Measurements from ENCODE around the gene EPB41L1.

The EPB41L1 gene

DNA sequence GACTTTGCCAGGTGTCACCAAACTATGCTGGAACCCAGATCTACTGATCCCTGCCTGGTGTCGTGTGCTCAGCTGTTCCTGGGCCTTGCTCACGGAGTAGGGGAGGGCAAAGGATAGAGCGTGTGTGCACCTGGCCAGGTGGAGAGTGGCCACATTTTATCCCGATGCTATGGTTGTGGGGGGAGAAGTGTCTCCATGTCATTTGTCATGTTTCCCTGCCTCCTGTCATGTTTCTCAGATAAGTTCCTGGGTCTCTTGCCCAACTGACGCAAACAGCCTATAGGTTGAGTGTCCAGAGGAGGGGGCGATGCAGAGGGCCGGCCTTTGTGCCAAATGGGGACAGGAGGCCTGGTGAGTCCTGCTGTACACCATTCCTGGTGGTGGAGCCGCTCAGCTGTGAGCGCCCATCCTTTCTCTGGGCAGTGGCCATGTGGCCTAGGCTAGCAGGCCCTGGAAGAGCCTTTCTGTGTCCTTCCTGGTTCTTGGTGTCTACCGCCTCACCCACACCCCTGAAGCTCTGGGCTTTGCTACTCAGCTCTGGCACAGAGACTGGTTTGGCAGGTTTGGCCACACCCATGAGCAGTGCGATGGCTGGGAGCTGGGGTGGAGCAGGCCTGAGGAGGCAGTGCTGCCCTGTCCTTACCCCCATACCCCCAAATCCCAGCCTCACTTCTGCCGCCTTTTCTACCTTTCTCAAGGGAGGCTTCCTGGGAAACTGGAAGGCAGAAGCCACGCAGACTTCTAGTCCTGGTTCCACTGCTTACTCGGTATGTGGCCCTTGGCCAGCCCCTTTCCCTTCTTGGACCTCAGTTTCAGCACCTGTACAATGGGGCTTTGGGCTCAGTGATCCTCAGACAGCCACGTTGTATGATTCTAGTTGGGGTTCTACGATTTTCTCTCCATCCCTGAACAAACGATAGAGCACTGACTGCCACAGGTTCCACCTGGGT lies 32.3 kb upstream of the EPB41L1 start:
- no peak overlapping the region for H3K4me3 ChIP-seq (replicated peaks; ENCODE audit: low read depth, low read length)
- no peak for DNase-seq (ENCODE audit: low read depth)
- TF ChIP-seq, protein P1, sequence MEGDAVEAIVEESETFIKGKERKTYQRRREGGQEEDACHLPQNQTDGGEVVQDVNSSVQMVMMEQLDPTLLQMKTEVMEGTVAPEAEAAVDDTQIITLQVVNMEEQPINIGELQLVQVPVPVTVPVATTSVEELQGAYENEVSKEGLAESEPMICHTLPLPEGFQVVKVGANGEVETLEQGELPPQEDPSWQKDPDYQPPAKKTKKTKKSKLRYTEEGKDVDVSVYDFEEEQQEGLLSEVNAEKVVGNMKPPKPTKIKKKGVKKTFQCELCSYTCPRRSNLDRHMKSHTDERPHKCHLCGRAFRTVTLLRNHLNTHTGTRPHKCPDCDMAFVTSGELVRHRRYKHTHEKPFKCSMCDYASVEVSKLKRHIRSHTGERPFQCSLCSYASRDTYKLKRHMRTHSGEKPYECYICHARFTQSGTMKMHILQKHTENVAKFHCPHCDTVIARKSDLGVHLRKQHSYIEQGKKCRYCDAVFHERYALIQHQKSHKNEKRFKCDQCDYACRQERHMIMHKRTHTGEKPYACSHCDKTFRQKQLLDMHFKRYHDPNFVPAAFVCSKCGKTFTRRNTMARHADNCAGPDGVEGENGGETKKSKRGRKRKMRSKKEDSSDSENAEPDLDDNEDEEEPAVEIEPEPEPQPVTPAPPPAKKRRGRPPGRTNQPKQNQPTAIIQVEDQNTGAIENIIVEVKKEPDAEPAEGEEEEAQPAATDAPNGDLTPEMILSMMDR (IDR thresholded peaks at IDR 0.05; ENCODE audit: low read length, missing control alignments), result no peak

DNA sequence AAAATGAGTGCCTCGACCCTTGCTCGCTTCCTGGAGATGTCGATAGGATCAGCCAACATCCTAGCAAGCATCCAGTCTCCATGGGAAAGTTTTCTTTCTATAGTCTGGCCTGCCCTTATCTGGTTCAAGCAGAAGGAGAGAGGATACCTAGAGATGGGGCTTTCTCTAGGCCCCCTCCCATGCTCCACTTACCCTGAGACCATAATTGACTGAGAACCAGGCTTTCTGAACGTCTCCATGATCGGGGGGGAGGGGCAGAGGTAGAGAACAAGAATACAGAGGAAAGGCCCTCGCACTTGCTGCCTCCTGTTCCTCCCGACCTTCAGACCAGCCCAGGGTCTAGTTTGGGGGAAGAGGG lies 31.6 kb upstream of the EPB41L1 start:
- no peak for DNase-seq (ENCODE audit: low read depth)
- TF ChIP-seq, protein P1 (IDR thresholded peaks at IDR 0.05; ENCODE audit: low read length, missing control alignments), result no peak

DNA sequence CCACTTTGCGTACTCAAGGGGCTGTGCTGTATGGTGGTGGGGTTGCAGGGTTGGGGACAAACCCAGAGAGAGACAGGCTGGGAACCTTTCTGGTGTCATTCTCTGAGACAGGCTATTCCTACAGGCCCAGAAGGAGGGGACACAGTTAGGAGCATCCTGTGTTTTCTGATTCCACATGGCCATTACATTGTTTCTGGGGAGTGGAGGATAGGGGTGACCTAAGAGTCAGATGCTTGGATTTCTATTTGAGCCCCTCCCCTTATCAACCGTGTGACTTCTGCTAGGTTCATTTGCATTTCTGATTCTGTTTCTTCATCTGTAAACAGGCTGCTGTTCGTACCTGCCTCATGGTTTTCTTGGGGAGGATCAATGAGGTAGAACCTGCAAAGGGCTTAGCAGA lies 29.4 kb upstream of the EPB41L1 start:
- TF ChIP-seq, protein P1 (IDR thresholded peaks at IDR 0.05; ENCODE audit: low read length, missing control alignments), result no peak
- no peak for DNase-seq (ENCODE audit: low read depth)
- no peak overlapping the region for H3K4me3 ChIP-seq (replicated peaks; ENCODE audit: low read depth, low read length)

More for the DNA sequence above, 31.6 kb upstream of the EPB41L1 start:
- H3K4me3 ChIP-seq (replicated peaks; ENCODE audit: low read depth, low read length), result no peak overlapping the region

DNA sequence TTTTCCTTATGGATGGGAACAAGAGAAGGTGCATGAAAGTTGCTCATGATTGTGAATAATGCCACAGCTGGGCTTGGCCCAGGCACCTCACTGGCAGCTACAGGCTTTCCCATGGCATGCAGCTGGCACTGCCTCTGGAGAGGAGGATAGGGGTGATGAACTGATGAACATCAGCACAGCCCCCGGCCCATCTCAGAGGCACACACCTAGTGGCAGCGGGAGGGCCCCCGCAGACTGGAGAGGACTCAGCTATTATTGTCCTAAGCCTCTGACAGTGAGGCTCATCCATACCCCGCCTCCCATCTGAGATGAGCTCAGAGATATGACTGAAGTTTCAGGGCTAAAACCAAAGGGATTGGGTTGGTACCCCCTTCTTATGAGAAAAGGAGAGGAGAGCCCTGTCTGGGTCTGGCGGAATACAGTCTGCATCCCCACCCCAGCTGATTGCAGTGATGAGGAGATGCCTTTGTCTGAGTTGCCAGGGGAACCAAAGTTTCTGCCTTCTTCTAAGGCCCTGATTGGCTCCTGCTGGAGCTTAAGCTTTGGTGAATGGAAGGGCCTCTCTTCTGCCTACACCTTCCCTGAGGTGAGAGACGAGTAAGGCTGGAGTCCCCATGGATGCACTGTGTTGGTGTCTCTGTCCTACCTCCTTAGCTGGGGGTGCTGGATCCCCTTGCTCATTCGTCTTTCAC lies 27.6 kb upstream of the EPB41L1 start:
- TF ChIP-seq, protein P1 (IDR thresholded peaks at IDR 0.05; ENCODE audit: low read length, missing control alignments), result no peak
- no peak for DNase-seq (ENCODE audit: low read depth)
- H3K4me3 ChIP-seq (replicated peaks; ENCODE audit: low read depth, low read length), result no peak overlapping the region

DNA sequence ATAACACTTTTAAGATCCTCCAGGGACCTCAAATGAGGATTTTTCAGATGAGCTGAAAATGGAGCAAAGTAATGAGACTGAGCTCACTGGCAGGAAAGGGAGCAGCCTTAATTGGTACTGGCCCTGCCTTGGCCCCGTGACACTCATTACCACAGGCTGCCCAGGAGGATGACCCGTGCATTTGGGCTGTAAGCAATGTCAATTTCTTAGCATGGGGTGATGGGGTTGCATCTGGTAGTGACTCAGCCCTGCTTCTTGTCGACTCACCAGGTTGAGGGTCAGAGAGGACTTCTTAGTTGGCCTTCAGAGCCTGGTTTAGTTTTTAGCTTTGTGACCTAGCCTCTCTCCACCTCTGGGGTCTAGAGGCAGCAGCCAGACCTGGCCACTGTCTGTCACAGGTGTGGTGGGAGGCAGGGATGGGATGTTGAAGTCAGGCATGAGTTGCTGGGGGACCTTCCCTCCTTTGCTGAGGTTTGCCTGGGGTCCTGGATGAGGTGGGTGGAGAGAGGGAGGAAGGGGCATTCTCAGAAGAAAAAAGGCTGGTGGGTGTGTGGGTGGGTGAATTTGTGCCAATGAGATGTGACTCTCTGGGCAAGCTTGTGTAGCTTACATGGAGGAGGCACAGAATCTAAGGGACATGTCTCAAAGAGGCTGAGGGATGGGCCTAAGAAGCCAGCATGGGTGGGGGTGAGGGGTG lies 25.9 kb upstream of the EPB41L1 start:
- peak; percentile 26 for DNase-seq (ENCODE audit: low read depth)
- no peak overlapping the region for H3K4me3 ChIP-seq (replicated peaks; ENCODE audit: low read depth, low read length)
- TF ChIP-seq, protein P1 (IDR thresholded peaks at IDR 0.05; ENCODE audit: low read length, missing control alignments), result no peak

DNA sequence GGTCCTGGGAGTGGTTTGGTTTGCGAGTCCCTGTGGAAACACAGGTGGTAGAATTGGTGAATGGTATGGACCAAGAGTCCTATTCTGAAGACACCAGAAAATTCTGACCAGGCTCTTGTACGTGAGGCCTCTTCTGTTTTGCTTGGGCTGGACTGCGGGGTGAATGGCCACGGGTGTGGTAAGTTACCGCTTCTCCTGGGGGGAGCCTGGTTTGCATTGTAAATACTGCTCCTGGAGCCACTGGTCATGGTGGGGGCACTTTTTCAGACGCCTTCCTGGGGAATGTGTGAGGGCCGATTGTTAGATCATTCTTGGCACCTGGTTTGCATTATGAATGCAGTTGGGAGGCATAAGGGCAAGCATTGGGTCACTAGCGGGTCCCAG lies 25.4 kb upstream of the EPB41L1 start:
- H3K4me3 ChIP-seq (replicated peaks; ENCODE audit: low read depth, low read length), result no peak overlapping the region
- TF ChIP-seq, protein P1 (IDR thresholded peaks at IDR 0.05; ENCODE audit: low read length, missing control alignments), result no peak
- no peak for DNase-seq (ENCODE audit: low read depth)

Measured in fibroblast of pulmonary artery (primary cell).